BJ (cell line): ENCODE measurements around the gene LRP8. TPM values are rescaled to one million over a fixed set of nuclear protein-coding genes. Genes with fewer than 3 reads are reported as not detected.

Source experiments
- CTCF ChIA-PET: fragments of 350-600 bp; formaldehyde crosslinking; extraction: SDS; loops from one replicate; lab custom pipeline; 2021; ENCODE audit warnings: antibody characterized with exemption, inconsistent platforms; lab: Yijun Ruan, JAX
- POLR2A ChIA-PET: fragments of 300-600 bp; sonication (Branson Sonifier 250); formaldehyde crosslinking; extraction: SDS; loops from one replicate; lab custom pipeline; 2021; ENCODE audit warnings: antibody characterized with exemption; lab: Charles Lee
- DNase-seq: peaks from one replicate; pipeline ENCODE4 v3.0.0-alpha.2; 2011; ENCODE audit warnings: low read depth
- H3K27me3 ChIP-seq: 2 replicates; pipeline ENCODE4 v1.6.0; 2011; ENCODE audit warnings: low read length; ENCODE audit not compliant: control insufficient read depth, insufficient read depth
- H3K36me3 ChIP-seq: 2 replicates; pipeline ENCODE4 v1.5.1; 2011; ENCODE audit warnings: low read length; ENCODE audit not compliant: control insufficient read depth, insufficient read depth
- H3K4me3 ChIP-seq: 2 replicates; pipeline ENCODE4 v1.5.1; 2011; ENCODE audit warnings: low read depth, mild to moderate bottlenecking, control low read depth, low read length
- polyA plus RNA-seq: library from polyadenylated mRNA; depleted of rRNA; stranded (reverse); fragments of >200 nt; gene quantifications from 2 replicates; pipeline ENCODE4 v1.2.3, GENCODE V29; 2011
- TF ChIP-seq, protein P1 (sequence below): IDR thresholded peaks from 2 replicates; pipeline ENCODE4 v1.5.1; 2011; ENCODE audit warnings: low read depth, mild to moderate bottlenecking, control low read depth, inconsistent platforms, low read length, moderate library complexity; ENCODE audit not compliant: insufficient read depth

The LRP8 gene
- polyA plus RNA-seq, 1 experiment: 18.2 TPM

DNA sequence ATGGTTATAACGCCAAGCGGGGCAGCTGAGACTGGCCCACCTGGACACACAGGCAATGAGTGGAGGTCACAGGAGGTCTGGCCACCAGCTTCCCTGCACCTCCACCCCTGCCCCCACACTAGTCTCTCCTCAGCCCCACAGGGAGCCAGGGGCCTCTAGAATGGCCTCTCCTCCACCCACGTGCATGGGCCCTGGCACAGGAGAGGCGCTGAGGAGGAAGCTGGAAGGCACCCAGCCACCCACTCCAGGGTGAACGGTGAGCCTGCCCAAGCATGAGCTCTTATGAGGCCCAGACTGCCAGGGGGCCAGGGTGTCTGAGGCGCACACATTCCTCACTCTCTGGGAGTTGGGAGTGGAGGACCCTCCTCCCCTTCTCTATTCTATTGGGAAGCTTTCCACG lies 22.2 kb downstream of the LRP8 start:
- CTCF ChIA-PET: interaction anchor here (1.2 kb wide), 1 partner anchor 12 kb away, joined by 3 read pairs; no protein-coding TSS in a partner anchor
- Histone ChIP-seq H3K4me3 (no peak overlapping the region), H3K36me3 (no peaks in the 10 kb centered on the region), H3K27me3 (no peaks in the 10 kb centered on the region)
- TF ChIP-seq, protein P1, sequence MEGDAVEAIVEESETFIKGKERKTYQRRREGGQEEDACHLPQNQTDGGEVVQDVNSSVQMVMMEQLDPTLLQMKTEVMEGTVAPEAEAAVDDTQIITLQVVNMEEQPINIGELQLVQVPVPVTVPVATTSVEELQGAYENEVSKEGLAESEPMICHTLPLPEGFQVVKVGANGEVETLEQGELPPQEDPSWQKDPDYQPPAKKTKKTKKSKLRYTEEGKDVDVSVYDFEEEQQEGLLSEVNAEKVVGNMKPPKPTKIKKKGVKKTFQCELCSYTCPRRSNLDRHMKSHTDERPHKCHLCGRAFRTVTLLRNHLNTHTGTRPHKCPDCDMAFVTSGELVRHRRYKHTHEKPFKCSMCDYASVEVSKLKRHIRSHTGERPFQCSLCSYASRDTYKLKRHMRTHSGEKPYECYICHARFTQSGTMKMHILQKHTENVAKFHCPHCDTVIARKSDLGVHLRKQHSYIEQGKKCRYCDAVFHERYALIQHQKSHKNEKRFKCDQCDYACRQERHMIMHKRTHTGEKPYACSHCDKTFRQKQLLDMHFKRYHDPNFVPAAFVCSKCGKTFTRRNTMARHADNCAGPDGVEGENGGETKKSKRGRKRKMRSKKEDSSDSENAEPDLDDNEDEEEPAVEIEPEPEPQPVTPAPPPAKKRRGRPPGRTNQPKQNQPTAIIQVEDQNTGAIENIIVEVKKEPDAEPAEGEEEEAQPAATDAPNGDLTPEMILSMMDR: no peak
- no peak for DNase-seq
- POLR2A ChIA-PET: no interaction called here

DNA sequence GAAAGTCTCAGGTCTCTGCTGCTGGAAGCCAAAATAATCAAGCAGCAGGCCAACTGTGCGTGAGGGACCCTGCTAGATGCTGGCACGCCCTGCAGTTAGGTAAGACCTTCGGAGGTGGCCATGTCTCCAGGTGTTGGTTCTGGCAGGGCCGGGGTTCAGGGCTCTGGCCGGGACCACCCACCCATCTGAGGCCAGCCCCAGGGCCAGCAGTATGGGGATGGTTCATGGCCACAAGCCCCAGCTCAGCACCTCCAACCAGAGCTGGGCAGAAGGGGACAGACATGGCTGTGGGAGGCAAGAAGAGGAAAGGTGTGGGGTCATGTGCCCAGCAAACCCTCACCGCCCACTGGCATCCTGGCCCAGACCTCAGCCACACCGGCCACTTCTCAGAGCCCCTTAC lies 23.3 kb downstream of the LRP8 start:
- DNase-seq: no peak
- TF ChIP-seq, protein P1: no peak
- Histone ChIP-seq H3K27me3 (no peaks in the 10 kb centered on the region), H3K4me3 (no peak overlapping the region), H3K36me3 (no peaks in the 10 kb centered on the region)
- POLR2A ChIA-PET: no interaction called here
- CTCF ChIA-PET: interaction anchor here (0.6 kb wide), 1 partner anchor 11 kb away, joined by 3 read pairs; no protein-coding TSS in a partner anchor

- DNase-seq: no peak
- ChIA-PET POLR2A (no interaction called here), CTCF (interaction anchor here (0.6 kb wide), 1 partner anchor 12 kb away, joined by 3 read pairs; no protein-coding TSS in a partner anchor)
- TF ChIP-seq, protein P1: no peak
- no peaks in the 10 kb centered on the region for H3K36me3 ChIP-seq
- no peak overlapping the region for H3K4me3 ChIP-seq
- no peaks in the 10 kb centered on the region for H3K27me3 ChIP-seq
Observed at GRCh38 chr1:53303726-53304515, 23.9 kb downstream of the LRP8 start.

DNA sequence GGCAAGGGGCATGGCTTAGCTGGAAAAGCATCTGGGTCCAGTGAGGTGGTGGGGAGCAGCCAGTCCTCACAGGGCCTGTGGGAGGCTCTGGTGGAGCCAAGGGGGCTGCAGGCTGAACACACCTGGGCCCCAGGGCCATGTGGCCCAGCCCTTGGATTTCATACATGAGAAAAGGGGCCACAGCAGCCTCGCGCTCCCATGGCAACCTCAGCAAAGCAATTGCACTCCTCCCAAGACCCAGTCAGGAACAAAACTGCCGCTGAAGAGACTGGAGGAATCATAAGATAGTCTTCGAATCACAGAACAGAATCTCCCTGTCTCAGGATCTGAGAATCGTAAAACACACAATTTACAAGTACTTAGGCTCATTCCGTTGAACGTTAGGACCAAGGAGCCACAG lies 24.6 kb downstream of the LRP8 start:
- POLR2A ChIA-PET: no interaction called here
- TF ChIP-seq, protein P1: no peak
- Histone ChIP-seq H3K36me3 (no peaks in the 10 kb centered on the region), H3K27me3 (no peaks in the 10 kb centered on the region), H3K4me3 (no peak overlapping the region)
- no peak for DNase-seq
- CTCF ChIA-PET: no interaction called here

DNA sequence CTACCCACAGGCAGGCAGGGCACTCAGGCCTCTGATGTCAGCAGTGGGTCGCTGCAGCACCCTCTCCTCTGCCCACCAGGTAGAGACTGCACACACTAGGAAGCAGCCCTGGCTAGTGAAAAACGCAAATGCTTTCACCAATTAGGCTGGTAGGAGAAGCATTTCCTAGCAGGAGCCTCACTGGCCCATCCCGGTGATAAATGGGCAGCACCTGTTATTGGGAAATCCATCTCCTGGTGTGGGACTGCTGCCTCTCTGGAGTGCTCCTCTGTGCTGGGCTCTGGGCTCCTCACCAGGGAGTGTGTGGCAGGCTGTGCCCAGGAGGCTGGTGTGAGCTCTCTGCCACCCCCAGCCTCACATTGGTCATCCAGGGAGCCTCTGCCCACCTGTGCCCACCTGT lies 28.6 kb downstream of the LRP8 start:
- no peak for DNase-seq
- ChIA-PET CTCF (no interaction called here), POLR2A (no interaction called here)
- Histone ChIP-seq H3K27me3 (no peaks in the 10 kb centered on the region), H3K36me3 (no peaks in the 10 kb centered on the region), H3K4me3 (no peak overlapping the region)
- TF ChIP-seq, protein P1: no peak
